B cell (primary cell): ENCODE measurements around the gene LIMK1.

Experiments
- EZH2 ChIP-seq: IDR thresholded peaks from 2 replicates; pipeline ENCODE4 v1.6.1; 2012; ENCODE audit warnings: borderline replicate concordance, low read depth, mild to moderate bottlenecking, moderate library complexity, low read length; ENCODE audit not compliant: insufficient read depth, poor library complexity, severe bottlenecking
- TF ChIP-seq, protein P1 (sequence below): fragments of 200-600 bp; IDR thresholded peaks from one replicate; pipeline ENCODE4 v1.8.0; 2022; ENCODE audit warnings: antibody characterized with exemption, mild to moderate bottlenecking

DNA sequence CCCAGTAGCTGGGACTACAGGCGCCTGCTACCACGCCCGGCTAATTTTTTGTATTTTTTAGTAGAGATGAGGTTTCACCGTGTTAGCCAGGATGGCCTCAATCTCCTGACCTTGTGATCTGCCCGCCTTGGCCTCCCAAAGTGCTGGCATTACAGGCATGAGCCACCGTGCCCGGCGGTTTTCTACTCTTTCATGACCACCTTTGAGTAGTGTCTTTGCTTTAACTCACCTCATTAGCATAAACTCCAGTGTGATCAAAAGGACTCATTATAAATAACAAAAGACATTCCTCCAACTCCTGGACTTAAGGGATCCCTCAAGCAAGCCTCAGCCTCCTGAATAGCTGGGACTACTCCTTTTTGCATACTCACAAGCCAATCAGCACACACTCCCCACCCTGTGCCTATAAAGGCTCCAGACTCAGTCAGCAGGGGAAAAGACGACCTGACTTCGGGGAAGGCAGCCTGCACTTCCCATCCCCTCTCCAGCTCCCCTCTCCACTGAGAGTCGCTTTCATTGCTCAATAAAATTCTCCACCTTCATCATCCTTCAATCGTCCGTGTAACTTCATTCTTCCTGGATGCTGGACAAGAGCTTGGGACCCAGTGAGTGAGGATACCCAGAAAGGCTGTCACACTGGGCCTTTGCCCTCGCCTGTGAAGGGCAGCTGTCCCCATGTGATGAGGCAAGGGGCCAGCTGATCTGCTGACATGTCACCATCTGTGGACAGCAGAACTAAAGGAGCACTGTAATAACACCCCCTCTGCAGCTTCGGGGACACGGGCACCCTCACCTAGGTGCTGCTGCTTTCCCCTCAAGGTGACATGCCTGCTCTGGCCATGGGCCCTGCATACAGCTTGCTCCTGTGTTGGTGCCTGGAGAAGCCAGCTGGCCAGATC is 55.6 kb downstream of the LIMK1 start:
- TF ChIP-seq, protein P1, sequence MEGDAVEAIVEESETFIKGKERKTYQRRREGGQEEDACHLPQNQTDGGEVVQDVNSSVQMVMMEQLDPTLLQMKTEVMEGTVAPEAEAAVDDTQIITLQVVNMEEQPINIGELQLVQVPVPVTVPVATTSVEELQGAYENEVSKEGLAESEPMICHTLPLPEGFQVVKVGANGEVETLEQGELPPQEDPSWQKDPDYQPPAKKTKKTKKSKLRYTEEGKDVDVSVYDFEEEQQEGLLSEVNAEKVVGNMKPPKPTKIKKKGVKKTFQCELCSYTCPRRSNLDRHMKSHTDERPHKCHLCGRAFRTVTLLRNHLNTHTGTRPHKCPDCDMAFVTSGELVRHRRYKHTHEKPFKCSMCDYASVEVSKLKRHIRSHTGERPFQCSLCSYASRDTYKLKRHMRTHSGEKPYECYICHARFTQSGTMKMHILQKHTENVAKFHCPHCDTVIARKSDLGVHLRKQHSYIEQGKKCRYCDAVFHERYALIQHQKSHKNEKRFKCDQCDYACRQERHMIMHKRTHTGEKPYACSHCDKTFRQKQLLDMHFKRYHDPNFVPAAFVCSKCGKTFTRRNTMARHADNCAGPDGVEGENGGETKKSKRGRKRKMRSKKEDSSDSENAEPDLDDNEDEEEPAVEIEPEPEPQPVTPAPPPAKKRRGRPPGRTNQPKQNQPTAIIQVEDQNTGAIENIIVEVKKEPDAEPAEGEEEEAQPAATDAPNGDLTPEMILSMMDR, result no peak
- TF ChIP-seq EZH2, result no peak
